Activated CD4-positive, alpha-beta T cell treated with anti-CD3 and anti-CD28 coated beads, Interleukin-2, amount 50 U/mL, for 4 hours (primary cell): ENCODE measurements around the gene KIF25.

Experiments used
- DNase-seq, 2 experiments: peaks; one replicate each; pipeline ENCODE4 v3.0.0-alpha.2; 2020

KIF25 gene

GRCh38 chr6:167997642-167998041 is at the start of gene KIF25:
TSS of gene KIF25 (plus strand) at chr6:167997671. CDS start at chr6:168029586, 31,915 bp downstream.
- DNase-seq: no peak

- no peak for DNase-seq
Observed at GRCh38 chr6:167947716-167948115, 49.8 kb upstream of the KIF25 start.

DNA sequence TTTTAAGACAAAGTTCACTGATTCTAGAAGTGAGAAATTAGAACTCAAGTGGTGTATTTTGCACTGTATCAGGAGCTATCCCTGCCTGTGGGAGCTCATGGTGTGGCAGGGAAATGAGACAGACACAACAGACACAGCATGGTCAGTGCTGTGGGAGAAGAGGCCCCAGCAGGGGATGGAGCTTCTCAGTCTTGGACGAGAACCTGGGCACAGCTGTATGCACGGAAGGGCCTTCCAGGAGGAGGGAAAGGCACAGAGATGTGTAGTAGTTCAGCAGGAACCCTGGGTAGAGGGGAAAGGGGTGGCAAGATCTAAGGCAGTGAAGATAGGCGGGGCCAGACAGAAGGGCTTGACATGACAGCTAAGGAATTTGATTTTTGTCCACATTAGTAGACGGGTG is 48.8 kb upstream of the KIF25 start:
- DNase-seq: no peak

DNA sequence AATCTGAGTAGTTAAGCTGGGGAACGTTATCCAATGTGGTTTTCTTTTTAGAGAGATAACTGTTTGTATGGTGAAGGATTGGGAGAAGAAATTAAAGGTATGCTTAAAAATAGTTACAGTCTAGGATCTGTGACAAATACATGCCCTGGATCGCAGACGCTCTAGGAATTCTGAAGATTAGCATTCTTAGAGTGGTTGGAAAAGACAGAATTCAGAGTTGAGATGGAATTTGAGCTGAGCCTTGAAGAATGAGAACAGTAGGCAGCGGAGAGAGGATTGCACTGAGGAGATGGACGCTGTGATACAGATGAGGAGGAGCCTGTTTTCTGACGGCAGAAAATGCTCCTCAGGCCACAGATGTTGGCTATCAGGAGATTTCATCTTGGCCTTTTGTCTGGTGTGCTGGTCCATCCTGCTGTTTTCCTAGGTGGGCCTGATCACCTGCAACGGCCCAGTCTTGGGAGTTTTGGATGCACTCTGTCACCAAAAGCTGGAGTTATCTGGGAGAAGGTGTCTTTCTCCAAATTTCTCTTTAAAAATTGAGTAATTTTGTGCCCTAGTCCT is 48.3 kb upstream of the KIF25 start:
- DNase-seq: no peak

DNA sequence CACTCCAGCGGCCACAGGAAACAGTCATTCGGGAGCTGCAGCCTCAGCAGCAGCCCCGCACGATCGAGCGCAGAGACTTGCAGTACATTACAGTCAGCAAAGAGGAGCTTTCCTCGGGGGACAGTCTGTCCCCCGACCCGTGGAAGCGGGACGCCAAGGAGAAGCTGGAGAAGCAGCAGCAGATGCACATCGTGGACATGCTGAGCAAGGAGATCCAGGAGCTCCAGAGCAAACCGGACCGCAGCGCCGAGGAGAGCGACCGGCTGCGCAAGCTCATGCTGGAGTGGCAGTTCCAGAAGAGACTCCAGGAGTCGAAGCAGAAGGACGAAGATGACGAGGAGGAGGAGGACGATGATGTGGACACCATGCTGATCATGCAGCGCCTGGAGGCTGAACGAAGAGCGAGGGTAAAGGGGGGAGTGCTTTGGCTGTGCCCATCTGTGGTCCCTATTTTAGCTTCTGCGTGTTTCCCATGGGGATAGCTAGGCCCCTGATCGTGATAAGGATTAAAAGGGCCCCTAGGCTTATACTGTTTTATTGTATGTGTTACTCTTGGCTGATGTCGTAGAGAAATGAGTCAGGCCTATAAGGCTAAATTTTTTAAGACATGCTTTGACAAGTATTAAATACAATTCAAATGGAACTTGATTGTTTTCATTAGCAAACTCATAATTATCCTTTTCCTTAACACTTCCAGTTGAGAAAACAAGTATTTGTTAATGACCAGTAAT is 45.5 kb upstream of the KIF25 start:
- DNase-seq: no peak

- no peak for DNase-seq
Observed at GRCh38 chr6:167952512-167952859, 45.0 kb upstream of the KIF25 start.

DNA sequence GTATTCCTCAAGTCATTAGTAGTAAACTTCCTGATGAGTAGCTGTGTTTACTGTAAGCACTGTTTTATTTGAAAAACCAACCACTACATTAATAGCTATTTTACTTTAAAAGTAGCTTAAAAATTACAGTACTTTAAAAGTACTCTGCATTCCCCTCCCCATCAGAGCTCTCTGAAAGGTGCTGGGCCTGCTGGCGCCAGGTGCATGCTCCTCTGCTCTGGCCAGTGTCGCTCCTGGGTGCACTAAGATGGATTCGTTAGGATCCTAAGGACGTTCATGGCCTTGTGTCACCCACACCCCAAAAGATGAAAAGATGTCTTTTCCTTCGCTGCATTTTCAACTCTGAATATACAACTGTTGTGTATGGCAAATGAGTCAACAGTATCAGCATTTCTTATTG is 43.9 kb upstream of the KIF25 start:
- no peak for DNase-seq

DNA sequence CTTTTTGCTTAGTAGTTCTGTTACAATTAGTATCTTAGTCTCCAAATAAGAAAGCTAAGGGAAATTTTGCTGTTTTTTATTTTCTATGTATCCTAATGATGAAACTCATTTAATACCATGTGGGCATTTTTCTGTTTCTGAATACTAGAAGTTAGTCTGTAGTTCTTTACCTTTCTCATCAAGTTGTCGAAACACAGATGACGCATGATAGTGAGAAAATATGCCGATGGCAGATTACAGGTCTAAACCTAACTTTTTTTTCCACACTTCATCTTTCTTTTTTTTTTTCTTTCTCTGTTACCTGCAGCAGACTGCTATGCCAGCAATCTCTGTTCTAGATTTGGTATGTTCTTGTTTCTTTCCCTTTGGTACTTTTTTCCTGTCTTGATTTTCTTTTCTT is 43.3 kb upstream of the KIF25 start:
- DNase-seq: no peak

DNA sequence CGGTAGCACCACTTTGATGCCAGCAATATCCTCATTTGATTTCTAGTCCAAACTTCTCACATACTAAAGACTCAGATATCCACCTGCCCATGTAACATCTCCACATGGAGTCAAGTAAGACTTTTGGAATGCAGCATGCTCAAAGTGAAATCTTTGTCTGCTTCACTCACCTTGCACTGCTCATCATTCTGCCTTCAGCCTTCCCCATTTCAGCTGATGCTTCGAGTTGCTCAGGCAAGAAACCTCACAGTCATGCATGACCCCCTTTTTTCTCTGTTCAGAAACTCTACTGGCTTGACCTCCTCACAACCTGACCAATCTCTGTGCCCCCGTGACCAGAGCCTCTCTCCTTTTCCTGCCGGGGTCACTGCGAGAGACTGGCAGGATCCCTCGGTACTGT is 41.0 kb upstream of the KIF25 start:
- DNase-seq: no peak

DNA sequence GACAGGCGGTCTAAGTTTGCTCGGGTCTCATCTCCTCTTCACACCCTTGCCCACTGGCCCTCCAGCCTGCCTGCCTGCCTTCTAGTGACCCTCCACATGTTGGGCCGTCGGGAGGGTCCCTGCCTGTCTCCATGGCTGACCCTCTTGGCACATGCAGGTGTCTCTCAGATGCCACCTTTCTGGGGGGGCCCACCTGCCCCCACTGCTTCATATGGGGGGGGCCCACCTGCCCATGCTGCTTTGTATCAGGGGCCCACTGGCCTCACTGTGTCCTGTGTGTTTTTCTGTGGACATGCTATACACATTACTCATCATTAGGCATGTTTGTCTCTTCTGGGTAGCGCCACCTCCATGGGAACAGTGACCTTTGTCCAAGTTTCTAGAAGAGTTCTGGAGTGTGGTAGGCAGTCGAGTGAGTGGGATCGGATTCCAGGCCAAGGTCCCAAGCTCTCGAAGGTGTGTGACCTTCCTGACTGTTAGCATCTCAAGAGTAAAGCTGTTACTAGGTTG is 40.4 kb upstream of the KIF25 start:
- no peak for DNase-seq

GRCh38 chr6:167957626-167958025 is 39.8 kb upstream of the KIF25 start:
- DNase-seq: no peak

- no peak for DNase-seq
Observed at GRCh38 chr6:167960579-167960978, 36.9 kb upstream of the KIF25 start.

- no peak for DNase-seq
Observed at GRCh38 chr6:167962711-167963110, 34.8 kb upstream of the KIF25 start.

DNA sequence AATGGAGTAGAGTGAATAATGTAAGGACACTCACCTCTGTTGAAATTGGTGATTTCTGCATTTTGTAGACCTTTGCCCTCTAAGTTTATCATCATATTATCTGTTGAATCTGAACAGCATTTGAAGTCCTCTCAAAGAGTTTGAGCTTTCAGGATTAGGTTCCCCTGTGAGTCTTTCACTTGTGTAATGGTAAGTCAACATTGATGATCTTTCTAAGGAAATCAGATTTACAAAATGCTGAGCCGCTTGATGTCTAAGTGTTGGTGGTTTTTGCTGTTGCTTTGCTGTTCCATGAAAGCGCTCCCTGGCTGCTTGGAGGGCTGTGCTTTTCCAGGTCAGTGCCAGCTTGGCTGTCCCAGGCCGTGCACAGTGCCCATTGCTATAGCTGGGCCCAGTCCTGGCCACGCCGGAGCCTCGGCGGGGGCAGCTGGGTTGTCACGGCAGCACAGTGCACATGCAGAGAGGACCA is 33.8 kb upstream of the KIF25 start:
- no peak for DNase-seq

DNA sequence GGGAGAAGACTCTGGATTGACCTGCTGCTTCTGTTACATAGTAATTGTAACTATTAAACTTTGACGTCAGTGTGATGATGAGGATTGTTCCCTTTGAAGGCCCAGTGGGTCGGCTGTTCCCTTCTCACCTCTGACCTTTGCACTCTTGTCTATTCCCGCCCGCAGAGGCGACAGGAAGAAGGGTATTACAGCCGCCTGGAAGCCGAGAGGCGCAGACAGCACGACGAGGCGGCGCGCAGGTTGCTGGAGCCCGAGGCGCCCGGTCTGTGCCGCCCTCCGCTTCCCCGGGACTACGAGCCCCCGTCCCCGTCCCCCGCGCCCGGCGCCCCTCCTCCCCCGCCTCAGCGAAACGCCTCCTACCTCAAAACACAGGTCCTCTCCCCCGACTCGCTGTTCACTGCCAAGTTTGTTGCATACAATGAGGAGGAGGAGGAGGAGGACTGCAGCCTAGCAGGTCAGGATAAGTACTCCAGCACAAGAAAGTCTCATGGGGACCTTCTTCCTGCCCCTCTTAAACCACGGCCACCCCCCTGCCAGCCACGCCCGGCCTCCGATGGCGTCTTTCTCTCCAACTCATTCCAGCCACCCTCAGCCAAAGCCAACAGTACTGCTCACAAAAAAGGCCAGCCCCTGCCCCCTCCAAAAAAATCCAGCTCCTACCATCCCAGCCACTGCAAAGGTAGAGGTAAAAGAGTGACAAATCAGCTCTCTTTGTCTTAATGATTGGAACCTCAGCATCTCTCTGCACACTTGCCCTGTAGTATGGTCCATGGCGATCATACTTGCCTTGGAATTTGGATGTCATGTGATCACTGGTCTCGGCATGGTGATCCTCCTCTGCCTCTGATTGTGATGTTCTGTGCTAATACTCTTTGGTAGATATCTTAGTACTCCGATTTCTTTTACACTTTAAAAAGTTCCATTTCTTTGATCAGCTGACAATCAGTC is 31.6 kb upstream of the KIF25 start:
- no peak for DNase-seq

- DNase-seq: no peak
Observed at GRCh38 chr6:167966540-167966905, 30.9 kb upstream of the KIF25 start.

DNA sequence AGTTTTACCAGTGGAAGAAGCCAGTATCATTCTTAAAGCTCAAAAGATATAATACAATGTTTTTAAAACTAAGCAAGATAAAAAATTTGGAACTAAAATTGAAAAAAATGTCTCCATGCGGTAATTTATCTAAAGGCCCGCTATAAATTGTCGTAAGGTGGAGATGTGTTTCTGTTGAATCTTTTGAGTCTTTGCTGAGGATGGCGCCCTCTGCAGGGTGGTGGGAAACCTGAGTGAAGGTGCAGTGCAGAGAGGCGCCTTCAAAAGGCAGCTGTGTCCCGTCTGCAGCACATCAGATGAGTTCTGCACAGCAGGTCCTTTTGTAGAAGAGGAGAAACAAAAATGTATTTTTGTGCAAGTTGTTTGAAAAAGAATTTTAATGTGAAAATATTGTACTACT is 29.4 kb upstream of the KIF25 start:
- DNase-seq: no peak

- DNase-seq: no peak
Observed at GRCh38 chr6:167970230-167970629, 27.2 kb upstream of the KIF25 start.

DNA sequence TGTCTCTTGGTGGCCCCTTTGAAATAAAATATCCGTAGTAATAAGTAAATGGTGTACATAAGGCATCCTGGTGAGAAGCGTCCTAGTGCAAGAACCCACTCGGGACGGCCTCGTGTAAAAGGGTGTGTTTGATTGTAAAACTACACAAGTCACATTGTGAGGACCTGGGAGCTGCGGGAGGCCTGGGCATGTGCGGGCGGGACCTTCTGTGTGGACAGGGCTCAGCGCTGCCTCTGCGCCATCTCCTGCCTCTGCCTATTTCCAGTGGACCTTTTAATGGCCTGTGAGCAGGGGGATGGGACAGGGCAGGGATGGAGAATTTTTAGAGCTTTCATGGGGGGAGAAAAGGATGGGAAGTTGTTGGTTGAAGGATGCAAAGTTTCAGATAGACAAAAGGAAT is 25.3 kb upstream of the KIF25 start:
- DNase-seq: no peak

GRCh38 chr6:167973148-167973885 is 24.2 kb upstream of the KIF25 start:
- no peak for DNase-seq

- DNase-seq: no peak
Observed at GRCh38 chr6:167974640-167975344, 22.7 kb upstream of the KIF25 start.

- DNase-seq: no peak
Observed at GRCh38 chr6:167975458-167975857, 22.0 kb upstream of the KIF25 start.
